Keratinocyte (primary cell): Measurements from ENCODE around the gene GNB4. TPM values are rescaled to one million over a fixed set of nuclear protein-coding genes. Genes with fewer than 3 reads are reported as not detected.

Experiments used
- DNase-seq: peaks from one replicate; pipeline ENCODE4 v3.0.0-alpha.2; 2011; ENCODE audit warnings: low read depth, missing footprints, low spot score
- FAIRE-seq: peaks from 2 replicates; lab custom pipeline; 2011; peaks lifted over from hg19 to GRCh38; lab: Jason Lieb, UNC
- H2AFZ ChIP-seq: 2 replicates; pipeline ENCODE4 v1.6.0; 2012; ENCODE audit warnings: low read length, control low read depth, inconsistent platforms; ENCODE audit not compliant: control insufficient read depth
- H3K27ac ChIP-seq: 2 replicates; pipeline ENCODE4 v1.5.1; 2011; ENCODE audit warnings: low read length; ENCODE audit not compliant: control insufficient read depth, insufficient read depth
- H3K27me3 ChIP-seq: 3 replicates; pipeline ENCODE4 v1.6.0; 2011; ENCODE audit warnings: low read length; ENCODE audit not compliant: control insufficient read depth, insufficient read depth; ENCODE audit errors: extremely low read depth
- H3K36me3 ChIP-seq, 2 experiments: 2 replicates in 1 of 2; 3 replicates in 1 of 2; pipeline ENCODE4 v1.5.1; 2011; ENCODE audit warnings: low read length in 2 of 2, mild to moderate bottlenecking in 1 of 2; ENCODE audit not compliant: control insufficient read depth in 2 of 2, insufficient read depth in 2 of 2; ENCODE audit errors: extremely low read depth in 1 of 2
- H3K4me1 ChIP-seq: 3 replicates; pipeline ENCODE4 v1.5.1; 2011; ENCODE audit warnings: low read length; ENCODE audit not compliant: control insufficient read depth, insufficient read depth; ENCODE audit errors: extremely low read depth
- H3K4me2 ChIP-seq: 3 replicates; pipeline ENCODE4 v1.6.0; 2011; ENCODE audit warnings: low read depth, low read length; ENCODE audit not compliant: control insufficient read depth, insufficient read depth; ENCODE audit errors: extremely low read depth
- H3K4me3 ChIP-seq, 3 experiments: fragments of 200-600 bp in 1 of 3; sonication (generic) in 1 of 3; 2 replicates in 2 of 3; 3 replicates in 1 of 3; pipeline ENCODE4 v1.5.1; 2011 to 2016; ENCODE audit warnings: low read length in 3 of 3, mild to moderate bottlenecking in 3 of 3, control low read depth in 2 of 3, inconsistent platforms in 1 of 3, low read depth in 1 of 3, mixed read lengths in 1 of 3, mixed run types in 1 of 3, moderate library complexity in 1 of 3; ENCODE audit not compliant: control insufficient read depth in 2 of 3, insufficient read depth in 2 of 3; ENCODE audit errors: extremely low read depth in 1 of 3
- H3K79me2 ChIP-seq: 2 replicates; pipeline ENCODE4 v1.6.0; 2012; ENCODE audit warnings: low read length; ENCODE audit not compliant: control insufficient read depth, insufficient read depth
- H3K9ac ChIP-seq: 3 replicates; pipeline ENCODE4 v1.6.0; 2011; ENCODE audit warnings: low read length; ENCODE audit not compliant: control insufficient read depth, insufficient read depth; ENCODE audit errors: extremely low read depth
- H3K9me1 ChIP-seq: 3 replicates; pipeline ENCODE4 v1.6.0; 2011; ENCODE audit warnings: low read length; ENCODE audit not compliant: control insufficient read depth, insufficient read depth; ENCODE audit errors: extremely low read depth
- H3K9me3 ChIP-seq: 2 replicates; pipeline ENCODE4 v1.5.1; 2012; ENCODE audit warnings: low read depth, low read length; ENCODE audit not compliant: control insufficient read depth
- H4K20me1 ChIP-seq: 3 replicates; pipeline ENCODE4 v1.6.0; 2011; ENCODE audit warnings: low read length; ENCODE audit not compliant: control insufficient read depth, insufficient read depth; ENCODE audit errors: extremely low read depth
- EZH2 ChIP-seq: IDR thresholded peaks from one replicate; pipeline ENCODE4 v1.6.1; 2012; ENCODE audit warnings: inconsistent platforms, mild to moderate bottlenecking, low read length, moderate library complexity
- dilution Hi-C: fragments of 300-500 bp; cut with MboI; formaldehyde crosslinking; loops from one replicate; pipeline ENCODE4 v1.7.0; 2020; ENCODE audit warnings: low sequenced_read_pairs; ENCODE audit not compliant: extremely low pct_ligation_motif_present
- polyA plus RNA-seq, 5 experiments: library from polyadenylated mRNA; depleted of rRNA in 3 of 5; stranded (reverse) in 3 of 5; stranded (forward) in 1 of 5; unstranded in 1 of 5; fragments of >200 nt; gene quantifications; 1 replicate in 1 of 5; 2 replicates in 3 of 5; 3 replicates in 1 of 5; pipeline versions ENCODE4 v1.2.1 to v1.2.3, GENCODE V29; 2011 to 2012; ENCODE audit warnings: missing spikeins in 2 of 5, low read depth in 1 of 5, low replicate concordance in 1 of 5
- TF ChIP-seq, protein P1 (sequence below), 3 experiments: IDR thresholded peaks in 1 of 3; conservative IDR thresholded peaks in 1 of 3; optimal IDR thresholded peaks in 1 of 3; 2 replicates in 2 of 3; 3 replicates in 1 of 3; pipeline versions ENCODE3 to v1.5.1; 2011; ENCODE audit warnings: low read length in 3 of 3, mild to moderate bottlenecking in 3 of 3, moderate library complexity in 2 of 3, control low read depth in 1 of 3, inconsistent platforms in 1 of 3; ENCODE audit not compliant: insufficient read depth in 2 of 3; ENCODE audit errors: extremely low read depth in 1 of 3

Gene GNB4
- polyA plus RNA-seq, 1 donor (not counting 4 experiments of a cell fraction or from before 2014, with no cell fraction given), result 51.1 TPM

DNA sequence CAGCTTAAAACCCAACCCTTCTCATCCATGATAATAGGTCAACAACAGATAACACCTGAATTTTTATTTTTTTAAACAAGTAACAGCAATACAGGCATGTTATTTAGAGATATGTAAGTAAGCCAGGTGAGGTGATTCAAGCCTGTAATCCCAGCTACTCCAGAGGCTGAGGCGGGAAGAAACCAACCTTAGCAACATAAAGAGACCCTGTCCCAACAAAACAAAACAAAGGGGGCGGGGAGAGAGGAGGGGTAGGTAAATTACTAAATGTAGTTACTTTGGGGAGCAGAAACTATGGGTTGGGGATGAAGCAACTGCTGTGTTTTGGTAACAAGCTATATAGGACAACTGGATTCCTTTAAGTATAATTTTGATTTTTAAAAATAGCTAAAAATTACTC, 47.0 kb downstream of the GNB4 start:
- Histone ChIP-seq H3K27me3 (no peaks in the 10 kb centered on the region), H4K20me1 (no peaks in the 10 kb centered on the region), H3K9ac (no peak overlapping the region), H3K36me3 (peaks cover 0 to 12% of the 10 kb centered on the region in 2 experiments), H3K4me3 (no peak overlapping the region), H2AFZ (no peak overlapping the region), H3K9me3 (no peaks in the 10 kb centered on the region), H3K79me2 (no peaks in the 10 kb centered on the region), H3K27ac (no peak overlapping the region), H3K4me2 (no peak overlapping the region), H3K4me1 (no peaks in the 10 kb centered on the region), H3K9me1 (no peaks in the 10 kb centered on the region)
- no peak for TF ChIP-seq EZH2
- TF ChIP-seq, protein P1, sequence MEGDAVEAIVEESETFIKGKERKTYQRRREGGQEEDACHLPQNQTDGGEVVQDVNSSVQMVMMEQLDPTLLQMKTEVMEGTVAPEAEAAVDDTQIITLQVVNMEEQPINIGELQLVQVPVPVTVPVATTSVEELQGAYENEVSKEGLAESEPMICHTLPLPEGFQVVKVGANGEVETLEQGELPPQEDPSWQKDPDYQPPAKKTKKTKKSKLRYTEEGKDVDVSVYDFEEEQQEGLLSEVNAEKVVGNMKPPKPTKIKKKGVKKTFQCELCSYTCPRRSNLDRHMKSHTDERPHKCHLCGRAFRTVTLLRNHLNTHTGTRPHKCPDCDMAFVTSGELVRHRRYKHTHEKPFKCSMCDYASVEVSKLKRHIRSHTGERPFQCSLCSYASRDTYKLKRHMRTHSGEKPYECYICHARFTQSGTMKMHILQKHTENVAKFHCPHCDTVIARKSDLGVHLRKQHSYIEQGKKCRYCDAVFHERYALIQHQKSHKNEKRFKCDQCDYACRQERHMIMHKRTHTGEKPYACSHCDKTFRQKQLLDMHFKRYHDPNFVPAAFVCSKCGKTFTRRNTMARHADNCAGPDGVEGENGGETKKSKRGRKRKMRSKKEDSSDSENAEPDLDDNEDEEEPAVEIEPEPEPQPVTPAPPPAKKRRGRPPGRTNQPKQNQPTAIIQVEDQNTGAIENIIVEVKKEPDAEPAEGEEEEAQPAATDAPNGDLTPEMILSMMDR (optimal IDR thresholded peaks at IDR 0.05 in 1 of 3, IDR thresholded peaks at IDR 0.05 in 1 of 3, conservative IDR thresholded peaks at IDR 0.05 in 1 of 3; ENCODE audit: extremely low read depth in 1 of 3, insufficient read depth in 2 of 3, low read length in 3 of 3), result no peak
- no peak for DNase-seq
- dilution Hi-C loops, result no loop called here
- no peak for FAIRE-seq

DNA sequence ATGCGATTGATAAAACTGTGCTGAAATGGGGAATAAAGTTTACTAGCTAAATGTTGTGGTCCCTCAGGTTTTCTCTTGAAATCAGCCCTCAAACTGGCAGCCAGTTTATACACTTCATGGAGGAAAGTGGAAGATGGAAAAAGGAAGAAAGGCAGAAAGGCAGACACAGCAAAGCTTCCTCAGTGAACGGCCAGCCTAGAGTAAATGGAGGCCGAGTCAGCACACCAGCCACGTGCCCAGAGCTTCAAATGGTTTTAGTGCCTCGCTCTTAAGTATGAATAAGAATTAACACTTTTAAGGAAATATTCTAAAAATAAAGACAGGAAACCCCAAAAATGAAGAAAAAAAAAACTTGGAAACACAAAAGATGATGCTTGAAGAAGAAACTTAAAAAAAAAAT, 48.3 kb downstream of the GNB4 start:
- Histone ChIP-seq H4K20me1 (no peaks in the 10 kb centered on the region), H3K79me2 (no peaks in the 10 kb centered on the region), H3K4me1 (no peaks in the 10 kb centered on the region), H3K9me1 (no peaks in the 10 kb centered on the region), H3K9ac (no peak overlapping the region), H3K4me2 (no peak overlapping the region), H3K4me3 (no peak overlapping the region), H3K9me3 (no peaks in the 10 kb centered on the region), H3K36me3 (peaks cover 0 to 13% of the 10 kb centered on the region in 2 experiments), H2AFZ (no peak overlapping the region), H3K27ac (no peak overlapping the region), H3K27me3 (no peaks in the 10 kb centered on the region)
- TF ChIP-seq EZH2, result no peak
- TF ChIP-seq, protein P1 (optimal IDR thresholded peaks at IDR 0.05 in 1 of 3, IDR thresholded peaks at IDR 0.05 in 1 of 3, conservative IDR thresholded peaks at IDR 0.05 in 1 of 3; ENCODE audit: extremely low read depth in 1 of 3, insufficient read depth in 2 of 3, low read length in 3 of 3), result no peak
- no peak for FAIRE-seq
- dilution Hi-C loops, result no loop called here
- DNase-seq, result no peak
